Activated CD4-positive, alpha-beta T cell treated with anti-CD3 and anti-CD28 coated beads for 36 hours (primary cell): ENCODE data around the gene POU2AF1. TPM values are rescaled to one million over a fixed set of nuclear protein-coding genes. Genes with fewer than 3 reads are reported as not detected.

Experiments used
- ATAC-seq: fragments of 200-7000 bp; cut with Tn5 transposase; one replicate; pipeline ENCODE4 v1.10.0; 2021; ENCODE audit warnings: mild to moderate bottlenecking, moderate library complexity
- CTCF ChIA-PET: fragments of 350-600 bp; sonication (Branson Sonifier 250); formaldehyde crosslinking; loops from one replicate; lab custom pipeline; 2021; ENCODE audit warnings: antibody characterized with exemption; lab: Charles Lee
- POLR2A ChIA-PET: fragments of 350-600 bp; sonication (Branson Sonifier 250); formaldehyde crosslinking; loops from one replicate; lab custom pipeline; 2021; ENCODE audit warnings: antibody characterized with exemption, inconsistent platforms; lab: Charles Lee
- DNase-seq: peaks from one replicate; pipeline ENCODE4 v3.0.0-alpha.2; 2020
- H3K27ac Mint-ChIP-seq: one replicate; pipeline ENCODE4 v1.8.0; 2021; ENCODE audit warnings: mixed read lengths
- H3K27me3 Mint-ChIP-seq: one replicate; pipeline ENCODE4 v1.8.0; 2021; ENCODE audit warnings: mixed read lengths
- H3K36me3 Mint-ChIP-seq: one replicate; pipeline ENCODE4 v1.8.0; 2021; ENCODE audit warnings: low read depth, mixed read lengths
- H3K4me1 Mint-ChIP-seq: one replicate; pipeline ENCODE4 v1.8.0; 2021; ENCODE audit warnings: mixed read lengths
- H3K4me3 Mint-ChIP-seq: one replicate; pipeline ENCODE4 v1.8.0; 2021; ENCODE audit warnings: mild to moderate bottlenecking, moderate library complexity, mixed read lengths
- H3K9me3 Mint-ChIP-seq: one replicate; pipeline ENCODE4 v1.8.0; 2021; ENCODE audit warnings: low read depth, mixed read lengths
- intact Hi-C, 2 experiments: fragments of 100-400 bp; cut with DNase I in 1 of 2; cut with micrococcal nuclease in 1 of 2; formaldehyde crosslinking; loops; one replicate each; pipeline versions ENCODE4 v1.14.2 to v1.15.1; 2022 to 2024; cut with DNase I, micrococcal nuclease
- total RNA-seq, 2 experiments: library from RNA; stranded (reverse); gene quantifications; one replicate each; pipeline ENCODE4 v1.2.3, GENCODE V29; 2021

Gene POU2AF1
- total RNA-seq, 2 experiments from 2014 or later: 9.6 to 10.0 TPM

- no peaks in the 10 kb centered on the region for H3K27me3 Mint-ChIP-seq
- H3K4me1 Mint-ChIP-seq: peaks cover 15% of the 10 kb centered on the region
- ChIA-PET CTCF (interaction anchor here (0.7 kb wide), 1 partner anchor 801 kb away, joined by 3 read pairs; no protein-coding TSS in a partner anchor), POLR2A (no interaction called here)
- no peaks in the 10 kb centered on the region for H3K9me3 Mint-ChIP-seq
- no peak for DNase-seq
- no peak for ATAC-seq
- no peak overlapping the region for H3K27ac Mint-ChIP-seq
- intact Hi-C loops: no loop called here
- no peak overlapping the region for H3K4me3 Mint-ChIP-seq
- no peaks in the 10 kb centered on the region for H3K36me3 Mint-ChIP-seq
Measured at GRCh38 chr11:111386611-111387150, 7.6 kb upstream of the POU2AF1 start.

- ChIA-PET POLR2A (interaction anchor here (0.6 kb wide), 1 partner anchor 31 kb away, joined by 3 read pairs; no protein-coding TSS in a partner anchor), CTCF (interaction anchor here (0.6 to 1.1 kb wide), 3 partner anchors 32 to 57 kb away, joined by 3 read pairs; no protein-coding TSS in a partner anchor)
- Mint-ChIP-seq H3K4me3 (no peak overlapping the region), H3K27ac (no peak overlapping the region), H3K36me3 (no peaks in the 10 kb centered on the region), H3K4me1 (peaks cover 28% of the 10 kb centered on the region), H3K27me3 (no peaks in the 10 kb centered on the region), H3K9me3 (no peaks in the 10 kb centered on the region)
- intact Hi-C loops: no loop called here
- DNase-seq: no peak
- ATAC-seq: no peak
Measured at GRCh38 chr11:111384494-111384893, 5.4 kb upstream of the POU2AF1 start.

GRCh38 chr11:111382451-111382850 lies 3.4 kb upstream of the POU2AF1 start:
- no peaks in the 10 kb centered on the region for H3K36me3 Mint-ChIP-seq
- peaks cover 41% of the 10 kb centered on the region for H3K4me1 Mint-ChIP-seq
- no peaks in the 10 kb centered on the region for H3K27me3 Mint-ChIP-seq
- no peak overlapping the region for H3K4me3 Mint-ChIP-seq
- H3K27ac Mint-ChIP-seq: no peak overlapping the region
- H3K9me3 Mint-ChIP-seq: no peaks in the 10 kb centered on the region
- ChIA-PET POLR2A (no interaction called here), CTCF (interaction anchor here (1.0 to 2.2 kb wide), 3 partner anchors 13 to 100 kb away, joined by 3 to 9 read pairs (median 3); no protein-coding TSS in a partner anchor)
- intact Hi-C loops: no loop called here
- ATAC-seq (no peak), DNase-seq (no peak)

- ChIA-PET POLR2A (no interaction called here), CTCF (interaction anchor here (0.8 to 1.0 kb wide), 3 partner anchors 9 to 97 kb away, joined by 3 to 4 read pairs (median 3); no protein-coding TSS in a partner anchor)
- Mint-ChIP-seq H3K36me3 (no peaks in the 10 kb centered on the region), H3K27me3 (no peaks in the 10 kb centered on the region), H3K4me3 (peak overlapping the region; percentile 69), H3K27ac (peak overlapping the region; percentile 74), H3K9me3 (no peaks in the 10 kb centered on the region), H3K4me1 (peaks cover 61% of the 10 kb centered on the region)
- intact Hi-C loops: loop anchor here (1.0 to 10.0 kb wide), 9 partner anchors 21 to 1285 kb away; partner anchors contain the start of genes DIXDC1 (in 1 of the 2), PPP2R1B (in 1 of the 2) and ZC3H12C (in 1 of the 2)
- peak; percentile 45 for DNase-seq
- ATAC-seq: no peak
Measured at GRCh38 chr11:111379602-111380136, 594 bp upstream of the POU2AF1 start.

GRCh38 chr11:111378185-111378860 lies 752 bp downstream of the POU2AF1 start:
- ChIA-PET POLR2A (no interaction called here), CTCF (interaction anchor here (1.1 to 1.6 kb wide), 2 partner anchors 68 to 95 kb away, joined by 5 read pairs; no protein-coding TSS in a partner anchor)
- no peaks in the 10 kb centered on the region for H3K36me3 Mint-ChIP-seq
- no peaks in the 10 kb centered on the region for H3K9me3 Mint-ChIP-seq
- H3K27ac Mint-ChIP-seq: peak overlapping the region; percentile 74
- no peaks in the 10 kb centered on the region for H3K27me3 Mint-ChIP-seq
- no peak for ATAC-seq
- H3K4me3 Mint-ChIP-seq: peak overlapping the region; percentile 69
- H3K4me1 Mint-ChIP-seq: peaks cover 61% of the 10 kb centered on the region
- no peak for DNase-seq
- intact Hi-C loops: loop anchor here (1.0 to 10.0 kb wide), 8 partner anchors 20 to 1284 kb away; partner anchors contain the start of genes DIXDC1 (in 1 of the 2), PPP2R1B (in 1 of the 2) and ZC3H12C (in 1 of the 2)

GRCh38 chr11:111376181-111376871 lies 2.7 kb downstream of the POU2AF1 start:
- Mint-ChIP-seq H3K4me3 (peak overlapping the region; percentile 28), H3K27ac (peak overlapping the region; percentile 59), H3K9me3 (no peaks in the 10 kb centered on the region), H3K27me3 (no peaks in the 10 kb centered on the region), H3K4me1 (peaks cover 68% of the 10 kb centered on the region), H3K36me3 (no peaks in the 10 kb centered on the region)
- intact Hi-C loops: loop anchor here (2.0 to 10.0 kb wide), 6 partner anchors 36 to 1282 kb away; partner anchors contain the start of genes DIXDC1 (in 1 of the 2), PPP2R1B (in 1 of the 2) and ZC3H12C (in 1 of the 2)
- POLR2A ChIA-PET: no interaction called here
- CTCF ChIA-PET: interaction anchor here (0.9 to 1.1 kb wide), 2 partner anchors 38 to 41 kb away, joined by 3 read pairs; no protein-coding TSS in a partner anchor
- ATAC-seq (peak; percentile 59), DNase-seq (peak; percentile 62)

GRCh38 chr11:111373590-111373989 lies 5.5 kb downstream of the POU2AF1 start:
- no peak overlapping the region for H3K4me3 Mint-ChIP-seq
- H3K27me3 Mint-ChIP-seq: no peaks in the 10 kb centered on the region
- ChIA-PET POLR2A (no interaction called here), CTCF (no interaction called here)
- intact Hi-C loops: loop anchor here in 1 of 2 experiments (10.0 kb wide), 2 partner anchors 391 to 1279 kb away; partner anchors contain the start of genes PPP2R1B and ZC3H12C
- DNase-seq (no peak), ATAC-seq (no peak)
- no peak overlapping the region for H3K27ac Mint-ChIP-seq
- H3K4me1 Mint-ChIP-seq: peaks cover 56% of the 10 kb centered on the region
- no peaks in the 10 kb centered on the region for H3K9me3 Mint-ChIP-seq
- H3K36me3 Mint-ChIP-seq: no peaks in the 10 kb centered on the region

- no peak for DNase-seq
- intact Hi-C loops: loop anchor here in 1 of 2 experiments (10.0 kb wide), 2 partner anchors 392 to 1278 kb away; partner anchors contain the start of genes PPP2R1B and ZC3H12C
- H3K27me3 Mint-ChIP-seq: no peaks in the 10 kb centered on the region
- H3K4me3 Mint-ChIP-seq: no peak overlapping the region
- no peak for ATAC-seq
- peaks cover 46% of the 10 kb centered on the region for H3K4me1 Mint-ChIP-seq
- H3K9me3 Mint-ChIP-seq: no peaks in the 10 kb centered on the region
- no peaks in the 10 kb centered on the region for H3K36me3 Mint-ChIP-seq
- CTCF ChIA-PET: no interaction called here
- H3K27ac Mint-ChIP-seq: peak overlapping the region; percentile 35
- POLR2A ChIA-PET: no interaction called here
Measured at GRCh38 chr11:111372538-111372937, 6.5 kb downstream of the POU2AF1 start.

- Mint-ChIP-seq H3K36me3 (no peaks in the 10 kb centered on the region), H3K27me3 (no peaks in the 10 kb centered on the region), H3K9me3 (no peaks in the 10 kb centered on the region), H3K27ac (peak overlapping the region; percentile 88), H3K4me3 (no peak overlapping the region), H3K4me1 (peaks cover 31% of the 10 kb centered on the region)
- DNase-seq (peak; percentile 68), ATAC-seq (peak; percentile 92)
- intact Hi-C loops: loop anchor here in 1 of 2 experiments (10.0 kb wide), 2 partner anchors 394 to 1276 kb away; partner anchors contain the start of genes PPP2R1B and ZC3H12C
- CTCF ChIA-PET: interaction anchor here (1.9 to 2.6 kb wide), 2 partner anchors 11 to 58 kb away, joined by 7 to 9 read pairs; no protein-coding TSS in a partner anchor
- POLR2A ChIA-PET: interaction anchor here (0.6 kb wide), 1 partner anchor 150 kb away, joined by 3 read pairs; no protein-coding TSS in a partner anchor
Measured at GRCh38 chr11:111370902-111371578, 8.0 kb downstream of the POU2AF1 start.
